Endothelial cell of umbilical vein (primary cell): ENCODE measurements around the gene CCL11. TPM values are rescaled to one million over a fixed set of nuclear protein-coding genes. Genes with fewer than 3 reads are reported as not detected.

Experiments
- BruUV-seq: library from RNA; stranded (reverse); fragments of 400-500 nt; replicated peaks from 2 replicates; lab custom pipeline; 2021; lab: Mats Ljungman, UMichigan
- CTCF ChIA-PET: fragments of 300-600, 350-600 bp; sonication (Branson Sonifier 250); formaldehyde crosslinking; loops from one replicate; lab custom pipeline; 2021; ENCODE audit warnings: antibody characterized with exemption, inconsistent platforms; lab: Charles Lee
- POLR2A ChIA-PET: fragments of 300-600, 350-600 bp; sonication (Branson Sonifier 250); formaldehyde crosslinking; loops from one replicate; lab custom pipeline; 2021; ENCODE audit warnings: antibody characterized with exemption, inconsistent platforms; lab: Charles Lee
- DNase-seq: peaks from one replicate; pipeline ENCODE4 v3.0.0-alpha.2; 2011; ENCODE audit warnings: low read depth, low spot score
- FAIRE-seq: peaks from 2 replicates; lab custom pipeline; 2011; peaks lifted over from hg19 to GRCh38; lab: Jason Lieb, UNC
- H2AFZ ChIP-seq: 2 replicates; pipeline ENCODE4 v1.6.0; 2012; ENCODE audit warnings: low read depth, low read length, control low read depth, inconsistent platforms
- H3K27ac ChIP-seq: 2 replicates; pipeline ENCODE4 v1.5.1; 2011; ENCODE audit warnings: low read depth, mild to moderate bottlenecking, control low read depth, low read length, moderate library complexity; ENCODE audit not compliant: insufficient read depth
- H3K27me3 ChIP-seq, 2 experiments: 2 replicates each; pipeline versions ENCODE4 v1.6.0 to v1.6.1; 2011; ENCODE audit warnings: low read length in 2 of 2, mixed read lengths in 1 of 2; ENCODE audit not compliant: control insufficient read depth in 2 of 2, insufficient read depth in 2 of 2
- H3K36me3 ChIP-seq, 2 experiments: 2 replicates in 1 of 2; 3 replicates in 1 of 2; pipeline ENCODE4 v1.5.1; 2011; ENCODE audit warnings: low read length in 2 of 2, mild to moderate bottlenecking in 1 of 2, moderate library complexity in 1 of 2; ENCODE audit not compliant: control insufficient read depth in 2 of 2, insufficient read depth in 2 of 2; ENCODE audit errors: extremely low read depth in 1 of 2
- H3K4me1 ChIP-seq: 3 replicates; pipeline ENCODE4 v1.5.1; 2011; ENCODE audit warnings: mild to moderate bottlenecking, low read length; ENCODE audit not compliant: control insufficient read depth, insufficient read depth; ENCODE audit errors: extremely low read depth
- H3K4me2 ChIP-seq: 2 replicates; pipeline ENCODE4 v1.6.1; 2011; ENCODE audit warnings: low read length, control low read depth, mixed read lengths; ENCODE audit not compliant: insufficient read depth
- H3K4me3 ChIP-seq, 3 experiments: fragments of 200-600 bp in 1 of 3; sonication (generic), shearing (Covaris generic) in 1 of 3; replicated peaks in 1 of 3; 2 replicates each; pipeline ENCODE4 v1.5.1; 2011 to 2016; ENCODE audit warnings: control low read depth in 3 of 3, low read length in 3 of 3, mild to moderate bottlenecking in 2 of 3, inconsistent platforms in 1 of 3, low read depth in 1 of 3, moderate library complexity in 1 of 3; ENCODE audit not compliant: insufficient read depth in 1 of 3
- H3K79me2 ChIP-seq: 2 replicates; pipeline ENCODE4 v1.6.0; 2012; ENCODE audit warnings: low read length, inconsistent platforms; ENCODE audit not compliant: control insufficient read depth, insufficient read depth
- H3K9ac ChIP-seq: replicated peaks from 2 replicates; pipeline ENCODE3; 2011; ENCODE audit warnings: low read length, control low read depth; ENCODE audit not compliant: insufficient read depth; ENCODE audit errors: extremely low read depth
- H3K9me1 ChIP-seq: replicated peaks from 3 replicates; pipeline ENCODE4 v1.6.0; 2011; ENCODE audit warnings: mild to moderate bottlenecking, low read length; ENCODE audit not compliant: control insufficient read depth, insufficient read depth; ENCODE audit errors: extremely low read depth
- H3K9me3 ChIP-seq: replicated peaks from 2 replicates; pipeline ENCODE4 v1.5.1; 2012; ENCODE audit warnings: low read length, inconsistent platforms; ENCODE audit not compliant: control insufficient read depth, insufficient read depth
- H4K20me1 ChIP-seq: replicated peaks from 2 replicates; pipeline ENCODE3; 2011; ENCODE audit warnings: mild to moderate bottlenecking, low read length; ENCODE audit not compliant: control insufficient read depth, insufficient read depth; ENCODE audit errors: extremely low read depth
- EZH2 ChIP-seq: IDR thresholded peaks from 2 replicates; pipeline ENCODE4 v1.6.1; 2012; ENCODE audit warnings: borderline replicate concordance, low read depth, mild to moderate bottlenecking, moderate library complexity, low read length, inconsistent platforms; ENCODE audit not compliant: severe bottlenecking
- FOS ChIP-seq: IDR thresholded peaks from 2 replicates; pipeline ENCODE4 v1.6.1; 2011; ENCODE audit warnings: mild to moderate bottlenecking, low read length, moderate library complexity, borderline replicate concordance; ENCODE audit not compliant: insufficient read depth
- JUN ChIP-seq: IDR thresholded peaks from 2 replicates; pipeline ENCODE4 v1.6.1; 2011; ENCODE audit warnings: borderline replicate concordance, low read depth; ENCODE audit not compliant: insufficient read length, insufficient read depth
- MAX ChIP-seq: IDR thresholded peaks from 2 replicates; pipeline ENCODE4 v1.6.1; 2011; ENCODE audit not compliant: insufficient read depth, insufficient read length
- MYC ChIP-seq: IDR thresholded peaks from one replicate; pipeline ENCODE4 v1.6.1; 2011; ENCODE audit warnings: mild to moderate bottlenecking, low read depth, low read length
- POLR2A ChIP-seq: IDR thresholded peaks from 2 replicates; pipeline ENCODE4 v1.6.1; 2012; ENCODE audit warnings: low read depth, mild to moderate bottlenecking, control low read depth, low read length
- POLR2AphosphoS5 ChIP-seq: IDR thresholded peaks from 2 replicates; pipeline ENCODE4 v1.6.1; 2012; ENCODE audit warnings: low read depth, mild to moderate bottlenecking, control low read depth, low read length, moderate library complexity; ENCODE audit not compliant: insufficient read depth
- dilution Hi-C: fragments of 300-500 bp; cut with MboI; formaldehyde crosslinking; loops from one replicate; pipeline ENCODE4 v1.15.0; 2019; ENCODE audit warnings: low sequenced_read_pairs; ENCODE audit not compliant: extremely low pct_ligation_motif_present
- intact Hi-C: fragments of 100-400 bp; cut with micrococcal nuclease; formaldehyde crosslinking; loops from one replicate; pipeline ENCODE4 v1.10.0; 2022
- polyA plus RNA-seq, 4 experiments: library from polyadenylated mRNA; depleted of rRNA in 3 of 4; stranded (reverse) in 3 of 4; unstranded in 1 of 4; fragments of >200 nt; gene quantifications; 2 replicates each; pipeline versions ENCODE4 v1.2.1 to v1.2.3, GENCODE V29; 2011 to 2012; ENCODE audit warnings: missing spikeins in 1 of 4
- total RNA-seq: library from RNA; stranded (reverse); gene quantifications from 2 replicates; pipeline ENCODE4 v1.2.3, GENCODE V29; 2021

Gene CCL11
- total and polyA plus RNA-seq, 2 donors (not counting 3 experiments of a cell fraction or from before 2014, with no cell fraction given) = not detected

- intact Hi-C loops = loop anchor here (10.0 kb wide), 2 partner anchors 987 to 1117 kb away; partner anchors contain the start of genes SLFN11 and SLFN5
- H3K4me3 ChIP-seq = no peak overlapping the region
- H3K9me1 ChIP-seq = no peaks in the 10 kb centered on the region
- ChIA-PET POLR2A (interaction anchor here (2.8 kb wide), 1 partner anchor 22 kb away, joined by 12 read pairs; no protein-coding TSS in a partner anchor), CTCF (interaction anchor here (2.3 to 3.7 kb wide), 2 partner anchors 57 to 104 kb away, joined by 8 to 19 read pairs; no protein-coding TSS in a partner anchor)
- H3K9me3 ChIP-seq = no peaks in the 10 kb centered on the region
- no peak overlapping the region for H3K27ac ChIP-seq
- DNase-seq (peak; percentile 60), FAIRE-seq (no peak)
- H3K9ac ChIP-seq = no peak overlapping the region
- H3K36me3 ChIP-seq = peaks cover 0 to 4% of the 10 kb centered on the region in 2 experiments
- H2AFZ ChIP-seq = no peak overlapping the region
- no peaks in the 10 kb centered on the region for H3K27me3 ChIP-seq
- dilution Hi-C loops = no loop called here
- peaks cover 55% of the 10 kb centered on the region for H3K4me1 ChIP-seq
- BruUV-seq = no TSS peak
- TF ChIP-seq FOS (no peak), POLR2AphosphoS5 (peak; percentile 12), MYC (no peak)
- H3K79me2 ChIP-seq = no peaks in the 10 kb centered on the region
- H4K20me1 ChIP-seq = no peaks in the 10 kb centered on the region
- H3K4me2 ChIP-seq = no peak overlapping the region
Measured at GRCh38 chr17:34257299-34257985, 28.1 kb upstream of the CCL11 start.

- intact Hi-C loops = loop anchor here (10.0 kb wide), 2 partner anchors 987 to 1117 kb away; partner anchors contain the start of genes SLFN11 and SLFN5
- H3K36me3 ChIP-seq = peaks cover 0 to 4% of the 10 kb centered on the region in 2 experiments
- H3K9me1 ChIP-seq = no peaks in the 10 kb centered on the region
- H3K4me2 ChIP-seq = no peak overlapping the region
- DNase-seq = no peak
- ChIA-PET POLR2A (no interaction called here), CTCF (interaction anchor here (2.3 kb wide), 1 partner anchor 103 kb away, joined by 8 read pairs; no protein-coding TSS in a partner anchor)
- BruUV-seq = no TSS peak
- H2AFZ ChIP-seq = no peak overlapping the region
- no peak for FAIRE-seq
- no peak overlapping the region for H3K27ac ChIP-seq
- no peaks in the 10 kb centered on the region for H3K9me3 ChIP-seq
- no peaks in the 10 kb centered on the region for H3K27me3 ChIP-seq
- no peaks in the 10 kb centered on the region for H4K20me1 ChIP-seq
- H3K79me2 ChIP-seq = no peaks in the 10 kb centered on the region
- TF ChIP-seq JUN = no peak
- no peak for TF ChIP-seq EZH2
- no peak for TF ChIP-seq MAX
- no peak for TF ChIP-seq POLR2A
- no peak for TF ChIP-seq POLR2AphosphoS5
- dilution Hi-C loops = no loop called here
- H3K4me1 ChIP-seq = peaks cover 50% of the 10 kb centered on the region
- no peak overlapping the region for H3K4me3 ChIP-seq
- no peak overlapping the region for H3K9ac ChIP-seq
Measured at GRCh38 chr17:34257986-34258326, 27.6 kb upstream of the CCL11 start.
